Measurements from ENCODE around the gene NRTN. TPM values are rescaled to one million over a fixed set of nuclear protein-coding genes. Genes with fewer than 3 reads are reported as not detected.
"Not testable (repeated sequence)": the region's sequence is repeated elsewhere in the genome, so short reads cannot be mapped to it uniquely, and the experiment has no call there.

The NRTN gene
- total RNA-seq, 2 experiments from 2014 or later: 0.25 TPM; not detected in 1

DNA sequence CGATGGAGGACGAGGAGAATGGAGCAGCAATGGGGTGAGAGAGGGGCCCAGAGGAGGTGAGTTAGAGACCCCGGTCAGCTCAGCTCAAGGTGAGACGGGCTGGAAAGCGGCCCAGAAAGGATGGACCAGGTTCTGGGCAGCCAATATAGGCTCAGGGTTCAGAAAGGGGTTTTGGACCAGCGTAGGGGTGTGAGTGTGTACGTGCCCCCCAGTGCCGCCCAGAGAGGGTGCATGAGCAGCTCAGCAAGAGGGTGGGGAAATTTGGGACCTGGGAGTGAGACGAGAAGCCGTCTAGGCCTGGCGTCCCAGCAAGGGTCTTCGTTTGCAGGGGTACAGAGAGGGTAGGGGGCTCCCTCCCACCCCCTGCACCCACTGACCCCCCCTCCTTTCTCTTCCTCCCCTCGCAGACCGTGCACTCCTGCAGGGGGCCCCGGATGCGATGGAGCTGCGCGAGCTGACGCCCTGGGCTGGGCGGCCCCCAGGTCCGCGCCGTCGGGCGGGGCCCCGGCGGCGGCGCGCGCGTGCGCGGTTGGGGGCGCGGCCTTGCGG lies 22.5 kb downstream of the NRTN start:
- POLR2A ChIA-PET: interaction anchor here (0.5 to 2.9 kb wide), 5 partner anchors 23 to 996 kb away, joined by 3 to 23 read pairs (median 12); partner anchors contain the start of genes CATSPERD, LONP1 and NDUFA11
- CTCF ChIA-PET: interaction anchor here (0.6 to 2.8 kb wide), 6 partner anchors 23 to 195 kb away, joined by 3 to 26 read pairs (median 4); partner anchors contain the start of genes NDUFA11 and NRTN

DNA sequence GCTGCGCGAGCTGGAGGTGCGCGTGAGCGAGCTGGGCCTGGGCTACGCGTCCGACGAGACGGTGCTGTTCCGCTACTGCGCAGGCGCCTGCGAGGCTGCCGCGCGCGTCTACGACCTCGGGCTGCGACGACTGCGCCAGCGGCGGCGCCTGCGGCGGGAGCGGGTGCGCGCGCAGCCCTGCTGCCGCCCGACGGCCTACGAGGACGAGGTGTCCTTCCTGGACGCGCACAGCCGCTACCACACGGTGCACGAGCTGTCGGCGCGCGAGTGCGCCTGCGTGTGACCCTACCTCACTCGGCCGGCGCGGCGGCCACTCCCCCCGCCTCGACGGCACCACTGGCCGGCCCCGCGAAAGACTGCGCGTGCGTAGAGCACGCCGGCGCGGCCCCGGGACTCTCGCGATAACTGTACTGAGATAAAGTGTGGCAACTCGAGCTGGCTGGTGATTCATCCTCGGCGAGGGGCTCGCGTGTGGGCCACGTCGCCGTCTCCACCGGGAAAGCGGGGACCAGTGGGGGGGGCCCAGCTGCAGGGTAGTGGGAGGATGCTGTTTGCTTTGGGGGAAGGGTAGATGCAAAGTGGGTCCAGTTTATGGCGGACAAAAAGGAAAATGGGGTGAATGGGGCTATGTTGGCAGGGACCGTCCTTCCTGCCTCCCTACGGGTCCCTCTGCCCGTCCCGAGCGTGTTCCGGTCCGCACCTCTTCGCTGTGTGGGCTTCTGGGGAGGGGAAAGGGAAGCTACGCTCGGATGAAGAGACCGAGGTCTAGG lies 23.2 kb downstream of the NRTN start:
- POLR2A ChIA-PET: interaction anchor here (0.5 to 2.9 kb wide), 8 partner anchors 24 to 997 kb away, joined by 3 to 23 read pairs (median 4); partner anchors contain the start of genes CATSPERD, LONP1 and NDUFA11
- CTCF ChIA-PET: interaction anchor here (0.5 to 2.8 kb wide), 9 partner anchors 24 to 195 kb away, joined by 3 to 26 read pairs (median 4); partner anchors contain the start of genes NDUFA11, NRTN and RPL36

DNA sequence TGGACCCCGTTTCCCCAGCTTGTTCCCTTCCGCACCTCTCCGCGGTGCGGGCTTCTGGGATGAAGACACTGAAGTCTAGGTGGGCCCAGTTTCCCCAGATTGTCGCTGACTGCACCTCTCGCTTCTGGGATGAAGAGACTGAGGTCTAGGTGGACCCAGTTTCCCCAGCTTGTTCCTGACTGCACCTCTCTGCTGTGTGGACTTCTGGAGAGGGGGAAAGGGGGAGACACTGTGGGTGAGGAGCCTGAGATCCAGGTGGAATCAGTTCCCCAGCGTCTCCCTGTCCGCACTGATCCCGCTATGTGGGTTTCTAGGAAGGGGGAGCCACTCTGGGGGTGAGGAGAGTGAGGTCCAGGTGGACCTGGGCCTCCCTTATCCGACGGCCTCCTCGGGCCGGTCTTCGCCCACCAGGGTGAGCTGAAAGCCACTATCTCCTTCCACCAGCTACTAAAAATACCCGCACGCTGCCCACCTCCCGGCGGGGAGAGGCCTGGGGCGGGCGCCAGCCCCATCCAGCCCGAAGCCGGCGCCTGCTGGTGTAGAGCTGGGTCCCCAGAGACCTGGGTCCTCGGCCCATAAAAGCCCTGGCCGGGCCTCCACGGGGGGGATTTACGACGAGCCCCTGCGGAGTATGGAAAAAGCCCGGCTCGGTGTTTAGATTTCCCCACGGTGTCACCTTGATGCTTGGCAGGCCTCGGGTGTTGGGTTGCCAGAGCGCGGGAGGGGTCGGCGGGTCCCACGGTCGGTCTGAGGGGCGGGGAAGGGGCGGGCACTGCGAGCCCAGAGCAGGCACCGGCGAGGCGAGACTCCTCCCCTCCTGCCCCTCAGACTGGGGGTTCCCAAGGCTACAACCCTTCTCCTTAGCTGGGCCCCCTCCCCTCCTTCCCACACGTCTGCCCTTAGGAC lies 24.0 kb downstream of the NRTN start:
- ChIA-PET POLR2A (interaction anchor here (0.5 to 2.9 kb wide), 6 partner anchors 25 to 280 kb away, joined by 3 to 23 read pairs (median 8); partner anchors contain the start of genes CATSPERD, LONP1 and NDUFA11), CTCF (interaction anchor here (0.5 to 2.8 kb wide), 8 partner anchors 25 to 194 kb away, joined by 3 to 26 read pairs (median 4); partner anchors contain the start of genes NDUFA11, NRTN and RPL36)

- ChIA-PET POLR2A (interaction anchor here (2.2 to 2.9 kb wide), 2 partner anchors 74 to 110 kb away, joined by 12 to 23 read pairs; partner anchors contain the start of genes CATSPERD, LONP1 and NDUFA11), CTCF (interaction anchor here (1.6 to 2.8 kb wide), 2 partner anchors 25 to 140 kb away, joined by 5 to 26 read pairs; partner anchors contain the start of genes NRTN and RPL36)
Measured at GRCh38 chr19:5829567-5830310, 24.9 kb downstream of the NRTN start.

- CTCF ChIA-PET: no interaction called here
- POLR2A ChIA-PET: no interaction called here
Measured at GRCh38 chr19:5831159-5831558, 26.3 kb downstream of the NRTN start.

- CTCF ChIA-PET: no interaction called here
- POLR2A ChIA-PET: no interaction called here
Measured at GRCh38 chr19:5832061-5832460, 27.2 kb downstream of the NRTN start.

- ChIA-PET CTCF (no interaction called here), POLR2A (no interaction called here)
Measured at GRCh38 chr19:5832527-5833216, 27.8 kb downstream of the NRTN start.

GRCh38 chr19:5837761-5838352 lies 33.0 kb downstream of the NRTN start:
- POLR2A ChIA-PET: no interaction called here
- CTCF ChIA-PET: no interaction called here

DNA sequence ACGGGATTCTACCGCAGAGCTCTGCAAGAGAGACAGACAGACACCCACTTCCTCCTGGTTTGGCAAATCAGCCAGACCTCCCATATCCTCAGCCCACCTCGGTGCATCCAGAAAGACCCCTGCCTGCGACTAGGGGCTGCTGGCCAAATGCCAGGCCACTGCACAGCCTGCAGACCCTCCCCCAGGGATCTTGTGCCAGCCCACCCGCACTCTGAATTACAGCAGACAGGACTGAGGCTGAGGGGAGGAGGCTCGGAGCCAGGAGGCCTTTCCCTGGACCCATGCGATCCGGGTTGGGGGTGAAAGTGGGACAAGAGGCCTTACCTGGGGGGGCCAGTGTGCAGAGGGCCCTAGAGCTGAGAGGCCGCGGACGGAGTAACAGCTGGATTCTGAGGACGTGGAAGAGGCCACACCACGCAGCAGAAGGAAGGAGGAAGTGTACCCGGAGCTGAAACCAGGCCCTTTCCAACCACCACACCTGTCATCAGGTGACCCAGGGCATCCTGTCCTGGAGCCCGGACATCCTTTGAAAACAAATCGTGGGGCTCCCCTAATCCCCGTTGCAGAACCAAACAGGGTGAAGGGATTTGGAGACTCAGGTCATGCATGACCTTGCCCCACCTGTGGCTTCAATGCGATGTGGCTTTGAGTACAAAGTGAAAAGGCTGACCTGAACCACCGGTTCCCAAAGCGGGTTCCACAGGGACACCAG lies 33.6 kb downstream of the NRTN start:
- CTCF ChIA-PET: no interaction called here
- POLR2A ChIA-PET: no interaction called here

GRCh38 chr19:5839065-5840017 lies 34.5 kb downstream of the NRTN start, which contains the start of gene FUT6:
FUT6 (minus strand) TSS chr19:5839702; CDS start chr19:5832567, 7,135 bp downstream.
- POLR2A ChIA-PET: no interaction called here
- CTCF ChIA-PET: no interaction called here

DNA sequence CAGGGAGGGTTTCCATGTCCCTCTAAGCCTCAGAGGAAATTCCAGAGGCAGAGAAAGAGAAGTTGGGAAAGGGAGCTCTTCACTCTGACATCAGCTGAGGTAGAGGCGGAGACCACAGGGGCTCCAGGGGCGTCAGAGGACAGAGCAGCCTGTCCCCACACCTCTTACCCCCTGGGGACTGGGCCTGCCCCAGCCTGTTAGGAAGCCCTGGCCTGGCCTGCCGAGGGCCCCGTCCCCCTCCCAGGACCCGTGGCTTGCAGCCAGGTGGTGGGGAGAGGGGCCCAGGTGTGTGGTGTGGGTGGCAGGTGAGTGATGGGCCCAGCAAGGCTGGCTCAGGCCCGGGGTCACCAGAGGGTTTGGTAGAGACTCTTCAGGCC lies 36.9 kb downstream of the NRTN start:
- CTCF ChIA-PET, POLR2A ChIA-PET: not testable (repeated sequence)

DNA sequence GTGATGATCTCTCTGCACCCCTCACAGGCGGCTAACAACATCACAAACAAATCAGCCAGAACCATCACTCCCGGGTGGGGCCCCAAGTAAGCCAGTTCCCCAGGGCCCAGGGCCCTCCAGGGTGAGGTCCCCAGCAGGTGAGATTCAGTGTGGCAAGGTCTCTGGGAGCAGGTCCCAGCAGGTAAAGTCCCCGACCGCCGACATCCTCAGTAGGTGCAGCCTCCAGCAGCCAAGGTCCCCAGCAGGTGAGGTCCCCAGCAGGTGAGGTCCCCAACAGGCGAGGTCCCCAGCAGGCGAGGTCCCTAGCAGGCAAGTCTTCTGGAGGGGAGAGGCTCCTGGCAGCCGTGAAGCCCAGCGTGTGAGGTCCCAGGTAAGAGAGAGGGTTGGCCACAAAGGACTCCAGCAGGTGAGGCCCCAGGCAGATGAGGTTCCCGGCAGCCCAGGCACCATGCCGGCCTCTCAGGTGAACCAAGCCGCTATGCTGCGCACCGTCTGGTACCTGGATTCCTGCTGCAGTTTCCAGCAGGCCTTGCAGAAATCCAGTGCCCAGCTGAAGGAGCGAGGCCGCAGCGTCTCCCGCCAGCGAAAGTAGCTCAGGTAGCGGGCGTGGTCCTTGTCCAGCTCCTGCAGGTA lies 38.5 kb downstream of the NRTN start:
- CTCF ChIA-PET: interaction anchor here (1.2 kb wide), 1 partner anchor 39 kb away, joined by 4 read pairs; no protein-coding TSS in a partner anchor
- POLR2A ChIA-PET: no interaction called here

- POLR2A ChIA-PET: no interaction called here
- CTCF ChIA-PET: no interaction called here
Measured at GRCh38 chr19:5844456-5845433, 39.9 kb downstream of the NRTN start.

GRCh38 chr19:5847846-5848245 lies 43.0 kb downstream of the NRTN start:
- CTCF ChIA-PET, POLR2A ChIA-PET: not testable (repeated sequence)

GRCh38 chr19:5848621-5849020 lies 43.8 kb downstream of the NRTN start:
- CTCF ChIA-PET, POLR2A ChIA-PET: not testable (repeated sequence)
